Measurements from ENCODE around the gene GREB1L. TPM values are rescaled to one million over a fixed set of nuclear protein-coding genes. Genes with fewer than 3 reads are reported as not detected.

The GREB1L gene
- total and polyA plus RNA-seq, 12 donors: 0.39 to 4.9 (median 1.3) TPM

DNA sequence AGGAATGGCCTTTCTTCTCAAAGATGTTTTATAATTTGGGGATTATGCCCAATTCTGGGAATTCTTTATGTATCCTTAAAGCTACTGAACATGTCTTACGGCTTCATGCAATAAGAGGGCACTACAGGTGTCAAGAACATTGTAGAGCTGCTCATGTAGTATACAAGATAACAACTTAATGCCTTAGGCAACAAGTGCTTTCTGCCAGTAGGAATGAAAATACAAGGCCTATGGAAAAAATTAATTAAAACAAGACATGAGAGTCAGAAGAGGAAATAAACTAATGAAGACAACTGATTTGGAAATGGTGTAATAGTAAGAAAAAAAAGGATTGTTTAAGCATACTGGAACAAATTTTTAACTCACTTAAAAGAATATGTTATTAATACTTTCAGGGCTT is 27.3 kb downstream of the GREB1L start:
- Histone ChIP-seq H3K27me3 (no peaks in the 10 kb centered on the region), H3K4me3 (no peak overlapping the region), H3K36me3 (replicated peaks in 1 of 2) (no peaks in the 10 kb centered on the region), H3K27ac (no peak overlapping the region), H3K4me1 (replicated peaks in 1 of 2) (no peaks in the 10 kb centered on the region), H3K9me3 (replicated peaks in 1 of 3) (no peaks in the 10 kb centered on the region)
- no peak for DNase-seq
- TF ChIP-seq POLR2A (IDR thresholded peaks at IDR 0.05): no peak
- TF ChIP-seq, protein P1, sequence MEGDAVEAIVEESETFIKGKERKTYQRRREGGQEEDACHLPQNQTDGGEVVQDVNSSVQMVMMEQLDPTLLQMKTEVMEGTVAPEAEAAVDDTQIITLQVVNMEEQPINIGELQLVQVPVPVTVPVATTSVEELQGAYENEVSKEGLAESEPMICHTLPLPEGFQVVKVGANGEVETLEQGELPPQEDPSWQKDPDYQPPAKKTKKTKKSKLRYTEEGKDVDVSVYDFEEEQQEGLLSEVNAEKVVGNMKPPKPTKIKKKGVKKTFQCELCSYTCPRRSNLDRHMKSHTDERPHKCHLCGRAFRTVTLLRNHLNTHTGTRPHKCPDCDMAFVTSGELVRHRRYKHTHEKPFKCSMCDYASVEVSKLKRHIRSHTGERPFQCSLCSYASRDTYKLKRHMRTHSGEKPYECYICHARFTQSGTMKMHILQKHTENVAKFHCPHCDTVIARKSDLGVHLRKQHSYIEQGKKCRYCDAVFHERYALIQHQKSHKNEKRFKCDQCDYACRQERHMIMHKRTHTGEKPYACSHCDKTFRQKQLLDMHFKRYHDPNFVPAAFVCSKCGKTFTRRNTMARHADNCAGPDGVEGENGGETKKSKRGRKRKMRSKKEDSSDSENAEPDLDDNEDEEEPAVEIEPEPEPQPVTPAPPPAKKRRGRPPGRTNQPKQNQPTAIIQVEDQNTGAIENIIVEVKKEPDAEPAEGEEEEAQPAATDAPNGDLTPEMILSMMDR (IDR thresholded peaks at IDR 0.05): no peak
- WGBS, 4 donors: 0 to 2% (median 0%) methylated on average over 1 of the region's 1 CpG
- intact Hi-C loops (cut with DNase I): no loop called here

DNA sequence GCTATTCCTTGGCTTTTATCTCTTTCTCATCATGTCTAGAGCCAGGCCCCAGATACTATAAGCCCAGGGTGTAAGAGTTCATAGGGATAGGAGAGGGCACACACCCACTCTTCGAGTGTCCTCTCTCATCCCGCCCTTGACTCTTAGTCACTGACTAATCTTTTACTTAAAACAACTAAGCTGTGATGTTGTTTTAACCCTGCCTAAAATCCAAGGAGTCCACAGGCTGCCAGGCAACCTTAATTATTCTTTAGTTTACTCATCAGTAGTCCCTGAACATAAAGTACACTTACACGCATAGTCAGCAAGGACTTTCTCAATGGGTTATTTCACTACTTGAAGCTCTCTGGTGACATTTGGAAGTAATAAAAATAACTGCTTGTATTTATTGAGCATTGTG is 28.4 kb downstream of the GREB1L start:
- DNase-seq: no peak
- Histone ChIP-seq H3K4me3 (no peak overlapping the region), H3K27ac (no peak overlapping the region), H3K27me3 (no peaks in the 10 kb centered on the region), H3K4me1 (replicated peaks in 1 of 2) (no peaks in the 10 kb centered on the region), H3K9me3 (replicated peaks in 1 of 3) (no peaks in the 10 kb centered on the region), H3K36me3 (replicated peaks in 1 of 2) (no peaks in the 10 kb centered on the region)
- 72 to 84% (median 79%) methylated on average over 3 of the region's 3 CpGs for WGBS, 4 donors
- TF ChIP-seq, protein P1 (IDR thresholded peaks at IDR 0.05): no peak
- TF ChIP-seq POLR2A (IDR thresholded peaks at IDR 0.05): no peak
- intact Hi-C loops (cut with DNase I): no loop called here

DNA sequence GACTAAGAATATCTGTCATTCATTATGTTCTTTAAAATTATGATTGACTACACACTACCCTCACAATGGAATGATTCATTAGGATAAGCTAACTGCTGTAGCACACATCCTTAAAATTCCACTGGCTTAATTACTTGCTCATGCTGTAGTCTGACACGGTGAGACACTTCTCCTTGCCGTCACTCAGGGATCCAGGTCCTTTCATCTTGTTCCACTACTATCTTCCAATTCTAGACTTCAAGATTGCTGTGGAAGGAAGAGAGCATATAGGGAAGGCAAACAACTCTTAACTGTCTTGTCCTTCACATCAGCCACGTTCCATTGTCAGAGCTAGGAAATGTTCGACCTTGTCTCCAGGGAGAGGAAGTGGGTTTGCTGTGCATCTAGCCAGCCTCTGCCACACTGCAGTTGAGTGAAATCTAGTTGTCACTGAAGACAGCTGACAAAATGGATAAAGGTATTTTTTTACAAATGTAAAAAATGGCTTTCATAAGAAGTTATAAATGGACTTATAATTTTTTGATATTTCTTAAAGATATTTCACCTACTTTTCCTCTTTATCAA is 30.1 kb downstream of the GREB1L start:
- no peaks in the 10 kb centered on the region for H3K27me3 ChIP-seq
- no peak for TF ChIP-seq POLR2A (IDR thresholded peaks at IDR 0.05)
- TF ChIP-seq, protein P1 (IDR thresholded peaks at IDR 0.05): no peak
- no peaks in the 10 kb centered on the region for H3K36me3 ChIP-seq (replicated peaks in 1 of 2)
- no peak overlapping the region for H3K4me3 ChIP-seq
- H3K9me3 ChIP-seq (replicated peaks in 1 of 3): no peaks in the 10 kb centered on the region
- H3K27ac ChIP-seq: no peak overlapping the region
- intact Hi-C loops (cut with DNase I): no loop called here
- DNase-seq: no peak
- 36 to 47% (median 43%) methylated on average over 4 of the region's 4 CpGs for WGBS, 4 donors
- no peaks in the 10 kb centered on the region for H3K4me1 ChIP-seq (replicated peaks in 1 of 2)

DNA sequence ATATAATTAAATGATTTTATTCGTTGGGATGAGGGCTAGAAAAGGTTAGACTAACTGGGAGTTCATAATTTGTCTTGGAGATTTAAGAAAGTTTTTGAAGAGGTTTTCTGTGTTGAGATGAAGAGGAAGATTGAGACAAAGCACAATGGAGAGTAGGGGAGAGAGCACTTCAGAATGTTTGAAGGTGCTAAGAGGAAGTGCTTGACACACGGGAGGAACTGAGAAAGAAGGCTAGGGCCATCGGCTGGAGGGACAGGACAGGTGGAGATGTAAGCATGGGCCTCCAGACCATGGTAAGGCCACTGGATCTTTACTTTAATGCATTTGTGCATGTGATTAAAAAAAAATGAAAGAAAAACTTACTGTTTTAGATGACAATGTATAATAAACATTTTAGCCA is 31.5 kb downstream of the GREB1L start:
- no peaks in the 10 kb centered on the region for H3K9me3 ChIP-seq (replicated peaks in 1 of 3)
- WGBS, 4 donors: 62 to 75% (median 66%) methylated on average over 3 of the region's 3 CpGs
- no peak overlapping the region for H3K4me3 ChIP-seq
- H3K27ac ChIP-seq: no peak overlapping the region
- no peaks in the 10 kb centered on the region for H3K27me3 ChIP-seq
- no peaks in the 10 kb centered on the region for H3K36me3 ChIP-seq (replicated peaks in 1 of 2)
- TF ChIP-seq, protein P1 (IDR thresholded peaks at IDR 0.05): no peak
- no peak for TF ChIP-seq POLR2A (IDR thresholded peaks at IDR 0.05)
- H3K4me1 ChIP-seq (replicated peaks in 1 of 2): no peaks in the 10 kb centered on the region
- no peak for DNase-seq
- intact Hi-C loops (cut with DNase I): no loop called here

Data from adrenal gland (tissue), 12 donors.